Naive thymus-derived CD4-positive, alpha-beta T cell (primary cell): ENCODE results near the gene ADAD2. TPM values are rescaled to one million over a fixed set of nuclear protein-coding genes. Genes with fewer than 3 reads are reported as not detected.

ENCODE experiments used
- ATAC-seq: fragments of 150-1000 bp; cut with Tn5 transposase; 2 replicates; pipeline ENCODE4 v1.10.0; 2021; ENCODE audit warnings: mild to moderate bottlenecking, moderate library complexity
- CTCF ChIA-PET: fragments of 350-600 bp; sonication (Branson Sonifier 250); formaldehyde crosslinking; loops from one replicate; lab custom pipeline; 2021; ENCODE audit warnings: antibody characterized with exemption; lab: Charles Lee
- POLR2A ChIA-PET: fragments of 350-600 bp; sonication (Branson Sonifier 250); formaldehyde crosslinking; loops from one replicate; lab custom pipeline; 2021; ENCODE audit warnings: antibody characterized with exemption, inconsistent platforms; lab: Charles Lee
- DNase-seq, 9 donors: peaks; one replicate each; pipeline versions ENCODE4 v3.0.0 to v3.0.0-alpha.2; 2020 to 2022; ENCODE audit warnings: mixed read lengths in 1 of 9
- H3K27ac ChIP-seq: one replicate; pipeline ENCODE4 v1.7.0; 2013; ENCODE audit warnings: mild to moderate bottlenecking, low read depth, low read length, moderate library complexity
- H3K27me3 ChIP-seq, 2 donors: one replicate each; pipeline ENCODE4 v1.7.0; 2013; ENCODE audit warnings: low read length in 2 of 2, mild to moderate bottlenecking in 2 of 2, moderate library complexity in 2 of 2; ENCODE audit not compliant: control insufficient read depth in 2 of 2, insufficient read depth in 2 of 2
- H3K36me3 ChIP-seq, 3 experiments: 1 replicate in 2 of 3; 2 replicates in 1 of 3; pipeline ENCODE4 v1.7.0; 2013; ENCODE audit warnings: low read length in 3 of 3, mild to moderate bottlenecking in 3 of 3, moderate library complexity in 1 of 3; ENCODE audit not compliant: insufficient read depth in 3 of 3, control insufficient read depth in 2 of 3
- H3K4me1 ChIP-seq, 2 donors: one replicate each; pipeline ENCODE4 v1.7.0; 2013; ENCODE audit warnings: low read length in 2 of 2, mild to moderate bottlenecking in 2 of 2, moderate library complexity in 1 of 2; ENCODE audit not compliant: control insufficient read depth in 2 of 2, insufficient read depth in 2 of 2
- H3K4me3 ChIP-seq: 2 replicates; pipeline ENCODE4 v1.7.0; 2013; ENCODE audit warnings: mild to moderate bottlenecking, low read length
- H3K9me3 ChIP-seq, 3 experiments: 1 replicate in 2 of 3; 2 replicates in 1 of 3; pipeline ENCODE4 v1.7.0; 2013; ENCODE audit warnings: low read length in 3 of 3; ENCODE audit not compliant: control insufficient read depth in 2 of 3
- H3K27ac Mint-ChIP-seq, 9 donors: one replicate each; pipeline ENCODE4 v1.8.0; 2020 to 2022; ENCODE audit warnings: mixed read lengths in 9 of 9, mild to moderate bottlenecking in 8 of 9, moderate library complexity in 5 of 9, inconsistent platforms in 2 of 9
- H3K27me3 Mint-ChIP-seq, 5 donors: one replicate each; pipeline ENCODE4 v1.8.0; 2021 to 2022; ENCODE audit warnings: mixed read lengths in 5 of 5, mild to moderate bottlenecking in 1 of 5
- H3K36me3 Mint-ChIP-seq, 5 donors: one replicate each; pipeline ENCODE4 v1.8.0; 2020 to 2022; ENCODE audit warnings: mixed read lengths in 5 of 5, mild to moderate bottlenecking in 3 of 5, inconsistent platforms in 1 of 5
- H3K4me1 Mint-ChIP-seq, 7 donors: one replicate each; pipeline ENCODE4 v1.8.0; 2020 to 2022; ENCODE audit warnings: mixed read lengths in 7 of 7, mild to moderate bottlenecking in 3 of 7, inconsistent platforms in 1 of 7
- H3K4me3 Mint-ChIP-seq, 10 donors: one replicate each; pipeline ENCODE4 v1.8.0; 2020 to 2022; ENCODE audit warnings: mild to moderate bottlenecking in 10 of 10, mixed read lengths in 10 of 10, moderate library complexity in 6 of 10, inconsistent platforms in 2 of 10
- H3K9me3 Mint-ChIP-seq, 11 donors: one replicate each; pipeline ENCODE4 v1.8.0; 2020 to 2022; ENCODE audit warnings: mixed read lengths in 11 of 11, mild to moderate bottlenecking in 4 of 11, inconsistent platforms in 1 of 11, moderate library complexity in 1 of 11
- intact Hi-C, 2 donors: fragments of 100-400 bp; cut with micrococcal nuclease; formaldehyde crosslinking; loops; one replicate each; pipeline ENCODE4 v1.15.1; 2023
- polyA plus RNA-seq, 2 donors: library from polyadenylated mRNA; unstranded; fragments of 300-500 nt; fragmentation: Illumina TruSeq; gene quantifications; one replicate each; pipeline ENCODE4 v1.2.3, GENCODE V29; 2021
- total RNA-seq, 6 experiments: library from RNA in 5 of 6; stranded (reverse) in 5 of 6; gene quantifications; 1 replicate in 5 of 6; 2 replicates in 1 of 6; pipeline ENCODE4 v1.2.3 and lab custom pipeline; 2021 to 2026

The ADAD2 gene
- total and polyA plus RNA-seq, 7 experiments from 2014 or later = 0.11 to 0.16 TPM; not detected in 5

GRCh38 chr16:84150926-84151325, 40.0 kb upstream of the ADAD2 start:
- intact Hi-C loops = no loop called here
- no peaks in the 10 kb centered on the region for H3K4me1 Mint-ChIP-seq
- H3K4me3 Mint-ChIP-seq = no peak overlapping the region
- POLR2A ChIA-PET = no interaction called here
- ATAC-seq (no peak), DNase-seq (no peak)
- H3K9me3 ChIP-seq = no peaks in the 10 kb centered on the region
- no peak overlapping the region for H3K27ac ChIP-seq
- H3K9me3 Mint-ChIP-seq = no peaks in the 10 kb centered on the region
- H3K27ac Mint-ChIP-seq = no peak overlapping the region
- no peaks in the 10 kb centered on the region for H3K4me1 ChIP-seq
- H3K36me3 ChIP-seq = no peaks in the 10 kb centered on the region
- CTCF ChIA-PET = interaction anchor here (0.6 kb wide), 1 partner anchor 54 kb away, joined by 3 read pairs; no protein-coding TSS in a partner anchor
- H3K36me3 Mint-ChIP-seq = no peaks in the 10 kb centered on the region
- no peak overlapping the region for H3K4me3 ChIP-seq
- H3K27me3 Mint-ChIP-seq = peaks cover 0 to 36% (median 0%) of the 10 kb centered on the region in 5 donors
- no peaks in the 10 kb centered on the region for H3K27me3 ChIP-seq

GRCh38 chr16:84153660-84154214, 37.2 kb upstream of the ADAD2 start:
- Histone ChIP-seq H3K27me3 (no peaks in the 10 kb centered on the region), H3K27ac (no peak overlapping the region), H3K9me3 (no peaks in the 10 kb centered on the region), H3K4me3 (no peak overlapping the region), H3K36me3 (no peaks in the 10 kb centered on the region), H3K4me1 (no peaks in the 10 kb centered on the region)
- intact Hi-C loops = no loop called here
- Mint-ChIP-seq H3K36me3 (no peaks in the 10 kb centered on the region), H3K4me1 (no peaks in the 10 kb centered on the region), H3K4me3 (no peak overlapping the region), H3K27me3 (peaks cover 2 to 40% (median 7%) of the 10 kb centered on the region in 5 donors), H3K27ac (no peak overlapping the region), H3K9me3 (no peaks in the 10 kb centered on the region)
- POLR2A ChIA-PET = interaction anchor here (1.0 kb wide), 1 partner anchor 37 kb away, joined by 3 read pairs; the partner anchor contains the start of gene MBTPS1
- DNase-seq (no peak), ATAC-seq (no peak)
- CTCF ChIA-PET = interaction anchor here (1.2 kb wide), 1 partner anchor 68 kb away, joined by 4 read pairs; no protein-coding TSS in a partner anchor

GRCh38 chr16:84155226-84155625, 35.7 kb upstream of the ADAD2 start:
- H3K4me1 ChIP-seq = no peaks in the 10 kb centered on the region
- no peaks in the 10 kb centered on the region for H3K9me3 Mint-ChIP-seq
- peaks cover 9 to 46% (median 16%) of the 10 kb centered on the region in 5 donors for H3K27me3 Mint-ChIP-seq
- DNase-seq (no peak), ATAC-seq (no peak)
- POLR2A ChIA-PET = no interaction called here
- no peaks in the 10 kb centered on the region for H3K36me3 Mint-ChIP-seq
- no peak overlapping the region for H3K4me3 ChIP-seq
- intact Hi-C loops = no loop called here
- no peak overlapping the region for H3K27ac Mint-ChIP-seq
- no peaks in the 10 kb centered on the region for H3K27me3 ChIP-seq
- no peaks in the 10 kb centered on the region for H3K9me3 ChIP-seq
- H3K36me3 ChIP-seq = no peaks in the 10 kb centered on the region
- CTCF ChIA-PET = no interaction called here
- no peak overlapping the region for H3K4me3 Mint-ChIP-seq
- no peak overlapping the region for H3K27ac ChIP-seq
- no peaks in the 10 kb centered on the region for H3K4me1 Mint-ChIP-seq

GRCh38 chr16:84155771-84156170, 35.2 kb upstream of the ADAD2 start:
- H3K4me1 Mint-ChIP-seq = no peaks in the 10 kb centered on the region
- intact Hi-C loops = no loop called here
- no peak overlapping the region for H3K4me3 Mint-ChIP-seq
- DNase-seq (no peak), ATAC-seq (no peak)
- no peaks in the 10 kb centered on the region for H3K36me3 ChIP-seq
- H3K27ac ChIP-seq = no peak overlapping the region
- POLR2A ChIA-PET = no interaction called here
- no peaks in the 10 kb centered on the region for H3K27me3 ChIP-seq
- no peaks in the 10 kb centered on the region for H3K36me3 Mint-ChIP-seq
- CTCF ChIA-PET = interaction anchor here (1.2 kb wide), 1 partner anchor 9 kb away, joined by 3 read pairs; no protein-coding TSS in a partner anchor
- H3K27ac Mint-ChIP-seq = no peak overlapping the region
- no peaks in the 10 kb centered on the region for H3K9me3 ChIP-seq
- peaks cover 9 to 46% (median 16%) of the 10 kb centered on the region in 5 donors for H3K27me3 Mint-ChIP-seq
- H3K4me3 ChIP-seq = no peak overlapping the region
- H3K9me3 Mint-ChIP-seq = no peaks in the 10 kb centered on the region
- no peaks in the 10 kb centered on the region for H3K4me1 ChIP-seq

GRCh38 chr16:84156342-84156784, 34.6 kb upstream of the ADAD2 start:
- H3K9me3 ChIP-seq = no peaks in the 10 kb centered on the region
- no peak overlapping the region for H3K4me3 Mint-ChIP-seq
- no peaks in the 10 kb centered on the region for H3K9me3 Mint-ChIP-seq
- ATAC-seq = no peak
- H3K27me3 ChIP-seq = no peaks in the 10 kb centered on the region
- intact Hi-C loops = no loop called here
- CTCF ChIA-PET = interaction anchor here (1.2 kb wide), 1 partner anchor 10 kb away, joined by 3 read pairs; no protein-coding TSS in a partner anchor
- no peaks in the 10 kb centered on the region for H3K4me1 Mint-ChIP-seq
- no peak overlapping the region for H3K4me3 ChIP-seq
- H3K27ac Mint-ChIP-seq = no peak overlapping the region
- DNase-seq = no peak
- POLR2A ChIA-PET = no interaction called here
- H3K36me3 Mint-ChIP-seq = no peaks in the 10 kb centered on the region
- peaks cover 9 to 43% (median 16%) of the 10 kb centered on the region in 5 donors for H3K27me3 Mint-ChIP-seq
- no peaks in the 10 kb centered on the region for H3K36me3 ChIP-seq
- H3K4me1 ChIP-seq = no peaks in the 10 kb centered on the region
- no peak overlapping the region for H3K27ac ChIP-seq

GRCh38 chr16:84159007-84159406, 31.9 kb upstream of the ADAD2 start:
- no peak overlapping the region for H3K27ac Mint-ChIP-seq
- no peak overlapping the region for H3K27ac ChIP-seq
- no peaks in the 10 kb centered on the region for H3K36me3 ChIP-seq
- no peak for ATAC-seq
- POLR2A ChIA-PET = no interaction called here
- peak overlapping the region in 1 of 10 donors; percentile 18 for H3K4me3 Mint-ChIP-seq
- H3K36me3 Mint-ChIP-seq = no peaks in the 10 kb centered on the region
- no peak for DNase-seq
- CTCF ChIA-PET = no interaction called here
- H3K9me3 ChIP-seq = no peaks in the 10 kb centered on the region
- no peaks in the 10 kb centered on the region for H3K27me3 ChIP-seq
- intact Hi-C loops = no loop called here
- no peaks in the 10 kb centered on the region for H3K4me1 ChIP-seq
- H3K27me3 Mint-ChIP-seq = peaks cover 11 to 47% (median 20%) of the 10 kb centered on the region in 5 donors
- no peaks in the 10 kb centered on the region for H3K9me3 Mint-ChIP-seq
- H3K4me3 ChIP-seq = no peak overlapping the region
- no peaks in the 10 kb centered on the region for H3K4me1 Mint-ChIP-seq

GRCh38 chr16:84159800-84160199, 31.2 kb upstream of the ADAD2 start:
- no peaks in the 10 kb centered on the region for H3K4me1 Mint-ChIP-seq
- no peak overlapping the region for H3K27ac ChIP-seq
- POLR2A ChIA-PET = no interaction called here
- no peaks in the 10 kb centered on the region for H3K36me3 Mint-ChIP-seq
- no peaks in the 10 kb centered on the region for H3K9me3 ChIP-seq
- H3K4me3 Mint-ChIP-seq = no peak overlapping the region
- ATAC-seq (no peak), DNase-seq (no peak)
- no peaks in the 10 kb centered on the region for H3K4me1 ChIP-seq
- H3K36me3 ChIP-seq = no peaks in the 10 kb centered on the region
- CTCF ChIA-PET = no interaction called here
- intact Hi-C loops = no loop called here
- H3K9me3 Mint-ChIP-seq = no peaks in the 10 kb centered on the region
- H3K4me3 ChIP-seq = no peak overlapping the region
- no peak overlapping the region for H3K27ac Mint-ChIP-seq
- no peaks in the 10 kb centered on the region for H3K27me3 ChIP-seq
- H3K27me3 Mint-ChIP-seq = peaks cover 11 to 55% (median 20%) of the 10 kb centered on the region in 5 donors
